Keratinocyte (primary cell): ENCODE data around the gene CCSER1. TPM values are rescaled to one million over a fixed set of nuclear protein-coding genes. Genes with fewer than 3 reads are reported as not detected.

Experiments used
- DNase-seq: peaks from one replicate; pipeline ENCODE4 v3.0.0-alpha.2; 2011; ENCODE audit warnings: low read depth, missing footprints, low spot score
- FAIRE-seq: peaks from 2 replicates; lab custom pipeline; 2011; peaks lifted over from hg19 to GRCh38; lab: Jason Lieb, UNC
- H2AFZ ChIP-seq: 2 replicates; pipeline ENCODE4 v1.6.0; 2012; ENCODE audit warnings: low read length, control low read depth, inconsistent platforms; ENCODE audit not compliant: control insufficient read depth
- H3K27ac ChIP-seq: 2 replicates; pipeline ENCODE4 v1.5.1; 2011; ENCODE audit warnings: low read length; ENCODE audit not compliant: control insufficient read depth, insufficient read depth
- H3K27me3 ChIP-seq: 3 replicates; pipeline ENCODE4 v1.6.0; 2011; ENCODE audit warnings: low read length; ENCODE audit not compliant: control insufficient read depth, insufficient read depth; ENCODE audit errors: extremely low read depth
- H3K36me3 ChIP-seq, 2 experiments: 2 replicates in 1 of 2; 3 replicates in 1 of 2; pipeline ENCODE4 v1.5.1; 2011; ENCODE audit warnings: low read length in 2 of 2, mild to moderate bottlenecking in 1 of 2; ENCODE audit not compliant: control insufficient read depth in 2 of 2, insufficient read depth in 2 of 2; ENCODE audit errors: extremely low read depth in 1 of 2
- H3K4me1 ChIP-seq: 3 replicates; pipeline ENCODE4 v1.5.1; 2011; ENCODE audit warnings: low read length; ENCODE audit not compliant: control insufficient read depth, insufficient read depth; ENCODE audit errors: extremely low read depth
- H3K4me2 ChIP-seq: 3 replicates; pipeline ENCODE4 v1.6.0; 2011; ENCODE audit warnings: low read depth, low read length; ENCODE audit not compliant: control insufficient read depth, insufficient read depth; ENCODE audit errors: extremely low read depth
- H3K4me3 ChIP-seq, 3 experiments: fragments of 200-600 bp in 1 of 3; sonication (generic) in 1 of 3; 2 replicates in 2 of 3; 3 replicates in 1 of 3; pipeline ENCODE4 v1.5.1; 2011 to 2016; ENCODE audit warnings: low read length in 3 of 3, mild to moderate bottlenecking in 3 of 3, control low read depth in 2 of 3, inconsistent platforms in 1 of 3, low read depth in 1 of 3, mixed read lengths in 1 of 3, mixed run types in 1 of 3, moderate library complexity in 1 of 3; ENCODE audit not compliant: control insufficient read depth in 2 of 3, insufficient read depth in 2 of 3; ENCODE audit errors: extremely low read depth in 1 of 3
- H3K79me2 ChIP-seq: 2 replicates; pipeline ENCODE4 v1.6.0; 2012; ENCODE audit warnings: low read length; ENCODE audit not compliant: control insufficient read depth, insufficient read depth
- H3K9ac ChIP-seq: 3 replicates; pipeline ENCODE4 v1.6.0; 2011; ENCODE audit warnings: low read length; ENCODE audit not compliant: control insufficient read depth, insufficient read depth; ENCODE audit errors: extremely low read depth
- H3K9me1 ChIP-seq: 3 replicates; pipeline ENCODE4 v1.6.0; 2011; ENCODE audit warnings: low read length; ENCODE audit not compliant: control insufficient read depth, insufficient read depth; ENCODE audit errors: extremely low read depth
- H3K9me3 ChIP-seq: 2 replicates; pipeline ENCODE4 v1.5.1; 2012; ENCODE audit warnings: low read depth, low read length; ENCODE audit not compliant: control insufficient read depth
- H4K20me1 ChIP-seq: 3 replicates; pipeline ENCODE4 v1.6.0; 2011; ENCODE audit warnings: low read length; ENCODE audit not compliant: control insufficient read depth, insufficient read depth; ENCODE audit errors: extremely low read depth
- CTCF ChIP-seq, 3 experiments: IDR thresholded peaks in 1 of 3; conservative IDR thresholded peaks in 1 of 3; optimal IDR thresholded peaks in 1 of 3; 2 replicates in 2 of 3; 3 replicates in 1 of 3; pipeline versions ENCODE3 to v1.5.1; 2011; ENCODE audit warnings: low read length in 3 of 3, mild to moderate bottlenecking in 3 of 3, moderate library complexity in 2 of 3, control low read depth in 1 of 3, inconsistent platforms in 1 of 3; ENCODE audit not compliant: insufficient read depth in 2 of 3; ENCODE audit errors: extremely low read depth in 1 of 3
- EZH2 ChIP-seq: IDR thresholded peaks from one replicate; pipeline ENCODE4 v1.6.1; 2012; ENCODE audit warnings: inconsistent platforms, mild to moderate bottlenecking, low read length, moderate library complexity
- dilution Hi-C: fragments of 300-500 bp; cut with MboI; formaldehyde crosslinking; loops from one replicate; pipeline ENCODE4 v1.7.0; 2020; ENCODE audit warnings: low sequenced_read_pairs; ENCODE audit not compliant: extremely low pct_ligation_motif_present
- polyA plus RNA-seq, 5 experiments: library from polyadenylated mRNA; depleted of rRNA in 3 of 5; stranded (reverse) in 3 of 5; stranded (forward) in 1 of 5; unstranded in 1 of 5; fragments of >200 nt; gene quantifications; 1 replicate in 1 of 5; 2 replicates in 3 of 5; 3 replicates in 1 of 5; pipeline versions ENCODE4 v1.2.1 to v1.2.3, GENCODE V29; 2011 to 2012; ENCODE audit warnings: missing spikeins in 2 of 5, low read depth in 1 of 5, low replicate concordance in 1 of 5

The CCSER1 gene
- polyA plus RNA-seq, 1 donor (not counting 4 experiments of a cell fraction or from before 2014, with no cell fraction given) = 1.2 TPM

DNA sequence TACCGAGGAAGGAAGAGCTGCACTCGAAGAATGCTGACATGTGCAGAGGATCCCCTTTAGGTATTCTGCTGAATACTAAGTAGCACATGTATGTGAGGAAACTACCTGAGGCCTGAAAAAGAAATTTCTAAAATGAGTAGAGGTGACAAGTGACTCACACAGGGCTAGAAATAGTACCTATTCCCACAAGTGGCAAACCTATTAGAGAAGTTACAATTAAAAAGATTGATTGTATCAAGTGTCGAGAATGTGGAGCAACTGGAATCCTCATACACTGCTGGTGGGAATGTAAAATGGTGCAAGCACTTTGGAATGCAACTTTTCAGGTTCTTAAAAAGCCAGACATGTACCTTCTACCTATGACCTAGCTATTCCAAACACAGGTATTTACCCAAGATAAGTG is 47.4 kb downstream of the CCSER1 start:
- FAIRE-seq (peak; percentile 75), DNase-seq (peak; percentile 9)
- Histone ChIP-seq H3K4me3 (peak overlapping the region in 1 of 3 experiments; percentile 5), H3K9me3 (no peaks in the 10 kb centered on the region), H3K4me1 (peaks cover 8% of the 10 kb centered on the region), H3K36me3 (no peaks in the 10 kb centered on the region), H3K9ac (no peak overlapping the region), H2AFZ (no peak overlapping the region), H3K9me1 (no peaks in the 10 kb centered on the region), H3K4me2 (peak overlapping the region; percentile 29), H3K27me3 (no peaks in the 10 kb centered on the region), H3K27ac (no peak overlapping the region), H4K20me1 (no peaks in the 10 kb centered on the region), H3K79me2 (no peaks in the 10 kb centered on the region)
- TF ChIP-seq CTCF (optimal IDR thresholded peaks at IDR 0.05 in 1 of 3, IDR thresholded peaks at IDR 0.05 in 1 of 3, conservative IDR thresholded peaks at IDR 0.05 in 1 of 3; ENCODE audit: extremely low read depth in 1 of 3, insufficient read depth in 2 of 3, low read length in 3 of 3) (no peak), EZH2 (no peak)
- dilution Hi-C loops = no loop called here

- TF ChIP-seq CTCF (optimal IDR thresholded peaks at IDR 0.05 in 1 of 3, IDR thresholded peaks at IDR 0.05 in 1 of 3, conservative IDR thresholded peaks at IDR 0.05 in 1 of 3; ENCODE audit: extremely low read depth in 1 of 3, insufficient read depth in 2 of 3, low read length in 3 of 3) (no peak), EZH2 (no peak)
- DNase-seq (no peak), FAIRE-seq (no peak)
- no peaks in the 10 kb centered on the region for H3K27me3 ChIP-seq
- no peak overlapping the region for H2AFZ ChIP-seq
- dilution Hi-C loops = no loop called here
- H3K4me1 ChIP-seq = no peaks in the 10 kb centered on the region
- H3K9ac ChIP-seq = no peak overlapping the region
- H3K9me3 ChIP-seq = no peaks in the 10 kb centered on the region
- no peaks in the 10 kb centered on the region for H3K9me1 ChIP-seq
- H3K79me2 ChIP-seq = no peaks in the 10 kb centered on the region
- H3K4me2 ChIP-seq = no peak overlapping the region
- no peaks in the 10 kb centered on the region for H4K20me1 ChIP-seq
- H3K4me3 ChIP-seq = no peak overlapping the region
- no peak overlapping the region for H3K27ac ChIP-seq
- no peaks in the 10 kb centered on the region for H3K36me3 ChIP-seq
These were observed 54.5 kb downstream of the CCSER1 start for GRCh38 chr4:90181644-90182043.
